Upper lobe of right lung (tissue), 1 donor: ENCODE data around the gene BICD1. TPM values are rescaled to one million over a fixed set of nuclear protein-coding genes. Genes with fewer than 3 reads are reported as not detected.

Source experiments
- ATAC-seq: fragments of 200-7000 bp; cut with Tn5 transposase; one replicate; pipeline ENCODE4 v1.9.1; 2020; ENCODE audit warnings: mild to moderate bottlenecking, moderate library complexity
- DNase-seq: peaks from one replicate; pipeline ENCODE4 v3.0.0-alpha.2; 2020
- H3K27ac ChIP-seq: fragments of 200-600 bp; one replicate; pipeline ENCODE4 v1.8.0; 2022
- H3K27me3 ChIP-seq: fragments of 200-600 bp; one replicate; pipeline ENCODE4 v1.8.0; 2022; ENCODE audit warnings: mild to moderate bottlenecking
- H3K36me3 ChIP-seq: fragments of 200-600 bp; one replicate; pipeline ENCODE4 v1.8.0; 2022
- H3K4me1 ChIP-seq: fragments of 200-600 bp; one replicate; pipeline ENCODE4 v1.8.0; 2022
- H3K4me3 ChIP-seq: fragments of 200-600 bp; one replicate; pipeline ENCODE4 v1.8.0; 2022; ENCODE audit warnings: mild to moderate bottlenecking
- H3K9me3 ChIP-seq: fragments of 200-600 bp; one replicate; pipeline ENCODE4 v1.8.0; 2022
- intact Hi-C: fragments of 100-400 bp; cut with DNase I; formaldehyde crosslinking; loops from one replicate; pipeline ENCODE4 v1.11.0; 2022
- total RNA-seq: library from RNA; stranded (reverse); fragmentation: NEBNext Ultra II Directional; extraction: Animal tissue kit (Norgen Biotek cat#: 25700); gene quantifications from one replicate; pipeline ENCODE4 v1.2.1, GENCODE V29; 2021
- TF ChIP-seq, protein P1 (sequence below): fragments of 200-600 bp; IDR thresholded peaks from one replicate; pipeline ENCODE4 v1.8.0; 2022; ENCODE audit warnings: antibody characterized with exemption
- donor health status: DM: no; HTN: yes; CAD: no; lungs with severe emphysema.

BICD1 gene
- total RNA-seq, 1 donor from 2014 or later: 18.0 TPM

GRCh38 chr12:32343496-32343895, 236.8 kb downstream of the BICD1 start:
- Histone ChIP-seq H3K36me3 (no peaks in the 10 kb centered on the region), H3K27ac (no peak overlapping the region), H3K4me1 (no peaks in the 10 kb centered on the region), H3K9me3 (no peaks in the 10 kb centered on the region), H3K27me3 (no peaks in the 10 kb centered on the region), H3K4me3 (no peak overlapping the region)
- intact Hi-C loops: no loop called here
- ATAC-seq (no peak), DNase-seq (no peak)
- TF ChIP-seq, protein P1, sequence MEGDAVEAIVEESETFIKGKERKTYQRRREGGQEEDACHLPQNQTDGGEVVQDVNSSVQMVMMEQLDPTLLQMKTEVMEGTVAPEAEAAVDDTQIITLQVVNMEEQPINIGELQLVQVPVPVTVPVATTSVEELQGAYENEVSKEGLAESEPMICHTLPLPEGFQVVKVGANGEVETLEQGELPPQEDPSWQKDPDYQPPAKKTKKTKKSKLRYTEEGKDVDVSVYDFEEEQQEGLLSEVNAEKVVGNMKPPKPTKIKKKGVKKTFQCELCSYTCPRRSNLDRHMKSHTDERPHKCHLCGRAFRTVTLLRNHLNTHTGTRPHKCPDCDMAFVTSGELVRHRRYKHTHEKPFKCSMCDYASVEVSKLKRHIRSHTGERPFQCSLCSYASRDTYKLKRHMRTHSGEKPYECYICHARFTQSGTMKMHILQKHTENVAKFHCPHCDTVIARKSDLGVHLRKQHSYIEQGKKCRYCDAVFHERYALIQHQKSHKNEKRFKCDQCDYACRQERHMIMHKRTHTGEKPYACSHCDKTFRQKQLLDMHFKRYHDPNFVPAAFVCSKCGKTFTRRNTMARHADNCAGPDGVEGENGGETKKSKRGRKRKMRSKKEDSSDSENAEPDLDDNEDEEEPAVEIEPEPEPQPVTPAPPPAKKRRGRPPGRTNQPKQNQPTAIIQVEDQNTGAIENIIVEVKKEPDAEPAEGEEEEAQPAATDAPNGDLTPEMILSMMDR: no peak

DNA sequence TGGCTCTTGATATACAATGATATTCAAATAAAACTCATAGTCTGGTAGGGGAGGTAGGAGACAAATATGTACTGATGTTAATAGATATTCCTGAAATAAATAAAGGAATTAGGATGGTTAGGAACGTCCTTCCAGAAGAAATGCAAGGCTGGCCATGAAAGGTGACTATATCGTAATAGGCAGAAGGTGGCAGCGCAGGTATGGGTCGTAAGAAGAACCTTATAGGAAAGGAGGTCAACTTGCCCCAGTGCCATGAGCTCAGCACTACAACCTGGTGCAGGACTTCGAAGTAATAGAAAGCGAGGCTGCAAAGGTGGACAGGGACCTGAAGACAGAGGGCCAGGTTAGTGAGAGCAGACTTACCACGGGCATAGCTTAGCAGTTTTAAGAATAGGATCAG, 237.4 kb downstream of the BICD1 start:
- Histone ChIP-seq H3K9me3 (no peaks in the 10 kb centered on the region), H3K4me1 (no peaks in the 10 kb centered on the region), H3K36me3 (no peaks in the 10 kb centered on the region), H3K27me3 (no peaks in the 10 kb centered on the region), H3K27ac (no peak overlapping the region), H3K4me3 (no peak overlapping the region)
- TF ChIP-seq, protein P1: no peak
- DNase-seq: no peak
- intact Hi-C loops: no loop called here
- no peak for ATAC-seq

GRCh38 chr12:32353540-32353939, 246.9 kb downstream of the BICD1 start:
- H3K9me3 ChIP-seq: no peaks in the 10 kb centered on the region
- no peaks in the 10 kb centered on the region for H3K27me3 ChIP-seq
- H3K36me3 ChIP-seq: no peaks in the 10 kb centered on the region
- H3K4me3 ChIP-seq: no peak overlapping the region
- H3K4me1 ChIP-seq: no peaks in the 10 kb centered on the region
- DNase-seq: no peak
- intact Hi-C loops: no loop called here
- ATAC-seq: no peak
- no peak overlapping the region for H3K27ac ChIP-seq
- TF ChIP-seq, protein P1: no peak

DNA sequence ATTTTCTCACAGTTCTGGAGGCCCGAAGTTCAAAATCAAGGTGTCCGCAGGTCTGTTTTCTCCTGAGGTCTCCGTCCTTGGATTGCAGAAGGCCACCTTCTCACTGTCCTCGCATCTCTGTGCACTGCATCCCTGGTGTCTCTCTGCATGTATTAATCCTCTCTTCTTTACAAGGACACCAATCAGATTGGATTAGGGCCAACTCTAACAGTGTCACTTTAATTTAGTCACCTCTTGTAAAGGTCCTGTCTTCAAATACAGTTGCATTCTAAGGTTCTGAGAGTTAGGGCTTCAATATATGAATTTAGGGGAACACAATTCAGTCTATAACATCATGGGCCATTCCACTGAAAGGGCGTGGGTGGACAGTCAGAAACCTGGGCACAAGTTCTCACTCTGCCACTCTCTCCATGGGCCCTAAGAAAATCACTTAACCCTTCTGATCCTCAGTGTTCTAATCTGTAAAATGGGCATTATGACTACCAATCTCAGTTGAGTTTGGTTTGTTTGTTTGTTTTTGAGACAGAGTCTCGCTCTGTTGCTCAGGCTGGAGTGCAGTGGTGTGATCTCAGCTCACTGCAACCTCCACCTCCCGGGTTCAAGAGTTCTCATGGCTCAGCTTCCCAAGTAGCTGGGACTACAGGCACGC, 251.1 kb downstream of the BICD1 start:
- no peaks in the 10 kb centered on the region for H3K27me3 ChIP-seq
- intact Hi-C loops: no loop called here
- no peaks in the 10 kb centered on the region for H3K4me1 ChIP-seq
- H3K27ac ChIP-seq: no peak overlapping the region
- TF ChIP-seq, protein P1: no peak
- ATAC-seq (no peak), DNase-seq (no peak)
- no peaks in the 10 kb centered on the region for H3K9me3 ChIP-seq
- no peak overlapping the region for H3K4me3 ChIP-seq
- no peaks in the 10 kb centered on the region for H3K36me3 ChIP-seq

GRCh38 chr12:32360956-32361355, 254.3 kb downstream of the BICD1 start:
- no peaks in the 10 kb centered on the region for H3K9me3 ChIP-seq
- no peaks in the 10 kb centered on the region for H3K4me1 ChIP-seq
- no peak overlapping the region for H3K27ac ChIP-seq
- DNase-seq: no peak
- H3K4me3 ChIP-seq: no peak overlapping the region
- intact Hi-C loops: loop anchor here (10.0 kb wide), 1 partner anchor 314 kb away; the partner anchor contains the start of gene DNM1L
- TF ChIP-seq, protein P1: no peak
- ATAC-seq: no peak
- H3K27me3 ChIP-seq: no peaks in the 10 kb centered on the region
- H3K36me3 ChIP-seq: no peaks in the 10 kb centered on the region
